Measurements from ENCODE around the gene HOMER2.

- no peak for TF ChIP-seq REST (IDR thresholded peaks at IDR 0.05)
- no peak for TF ChIP-seq CTCF (IDR thresholded peaks at IDR 0.05; ENCODE audit: low read depth, low read length, missing input control)
- no peak for TF ChIP-seq SP1 (IDR thresholded peaks at IDR 0.05)
- no peak for TF ChIP-seq GABPA (IDR thresholded peaks at IDR 0.05 in 1 of 2, conservative IDR thresholded peaks at IDR 0.05 in 1 of 2)
- TF ChIP-seq JUND (IDR thresholded peaks at IDR 0.05) = no peak
- no peak for TF ChIP-seq YY1 (IDR thresholded peaks at IDR 0.05)
- no peak for TF ChIP-seq RXRA (IDR thresholded peaks at IDR 0.05)
- no peak for TF ChIP-seq ATF3 (IDR thresholded peaks at IDR 0.05)
- TF ChIP-seq RAD21 (IDR thresholded peaks at IDR 0.05) = no peak
- no peak for TF ChIP-seq TAF1 (conservative IDR thresholded peaks at IDR 0.05)
- TF ChIP-seq EGR1 (IDR thresholded peaks at IDR 0.05; ENCODE audit: low read depth in 2 of 2) = no peak
- TF ChIP-seq MAX (IDR thresholded peaks at IDR 0.05) = no peak
- TF ChIP-seq ZBTB33 (IDR thresholded peaks at IDR 0.05) = no peak
- no peak for TF ChIP-seq FOXA1 (IDR thresholded peaks at IDR 0.05)
Observed at GRCh38 chr15:82936966-82937711, 15.4 kb downstream of the HOMER2 start.
